ENCODE data around the gene PARD3B. TPM values are rescaled to one million over a fixed set of nuclear protein-coding genes. Genes with fewer than 3 reads are reported as not detected.

PARD3B gene
- total RNA-seq, 1 donor from 2014 or later = 12.3 TPM

GRCh38 chr2:204657024-204657423 is 111.7 kb downstream of the PARD3B start:
- Histone ChIP-seq H3K9me3 (no peaks in the 10 kb centered on the region), H3K27me3 (no peaks in the 10 kb centered on the region), H3K4me1 (peaks cover 13% of the 10 kb centered on the region), H3K4me3 (no peak overlapping the region), H3K36me3 (no peaks in the 10 kb centered on the region), H3K27ac (no peak overlapping the region)
- TF ChIP-seq CTCF (IDR thresholded peaks at IDR 0.05) (no peak), POLR2A (IDR thresholded peaks at IDR 0.05) (no peak), POLR2AphosphoS5 (IDR thresholded peaks at IDR 0.05; ENCODE audit: insufficient read depth in 1 of 2, low read depth in 1 of 2) (no peak)
- no peak for DNase-seq (ENCODE audit: extremely low spot score in 2 of 2)
- intact Hi-C loops (cut with DNase I) = no loop called here

- DNase-seq (ENCODE audit: extremely low spot score in 2 of 2) = no peak
- Histone ChIP-seq H3K36me3 (no peaks in the 10 kb centered on the region), H3K4me1 (peaks cover 18% of the 10 kb centered on the region), H3K9me3 (no peaks in the 10 kb centered on the region), H3K27me3 (no peaks in the 10 kb centered on the region), H3K4me3 (no peak overlapping the region), H3K27ac (no peak overlapping the region)
- TF ChIP-seq POLR2A (IDR thresholded peaks at IDR 0.05) (no peak), POLR2AphosphoS5 (IDR thresholded peaks at IDR 0.05; ENCODE audit: insufficient read depth in 1 of 2, low read depth in 1 of 2) (no peak), CTCF (IDR thresholded peaks at IDR 0.05) (no peak)
- intact Hi-C loops (cut with DNase I) = no loop called here
These were observed 117.7 kb downstream of the PARD3B start for GRCh38 chr2:204662956-204663355.

- intact Hi-C loops (cut with DNase I) = no loop called here
- DNase-seq (ENCODE audit: extremely low spot score in 2 of 2) = no peak
- H3K27me3 ChIP-seq = no peaks in the 10 kb centered on the region
- H3K9me3 ChIP-seq = no peaks in the 10 kb centered on the region
- H3K4me1 ChIP-seq = peaks cover 18% of the 10 kb centered on the region
- no peaks in the 10 kb centered on the region for H3K36me3 ChIP-seq
- H3K4me3 ChIP-seq = no peak overlapping the region
- H3K27ac ChIP-seq = no peak overlapping the region
- TF ChIP-seq POLR2A (IDR thresholded peaks at IDR 0.05) (no peak), POLR2AphosphoS5 (IDR thresholded peaks at IDR 0.05; ENCODE audit: insufficient read depth in 1 of 2, low read depth in 1 of 2) (no peak), CTCF (IDR thresholded peaks at IDR 0.05) (no peak)
These were observed 118.6 kb downstream of the PARD3B start for GRCh38 chr2:204663816-204664425.

- Histone ChIP-seq H3K4me1 (peaks cover 18% of the 10 kb centered on the region), H3K27me3 (no peaks in the 10 kb centered on the region), H3K27ac (no peak overlapping the region), H3K36me3 (no peaks in the 10 kb centered on the region), H3K4me3 (no peak overlapping the region), H3K9me3 (no peaks in the 10 kb centered on the region)
- intact Hi-C loops (cut with DNase I) = no loop called here
- DNase-seq (ENCODE audit: extremely low spot score in 2 of 2) = no peak
- no peak for TF ChIP-seq POLR2AphosphoS5 (IDR thresholded peaks at IDR 0.05; ENCODE audit: insufficient read depth in 1 of 2, low read depth in 1 of 2)
- TF ChIP-seq CTCF (IDR thresholded peaks at IDR 0.05) = no peak
- TF ChIP-seq POLR2A (IDR thresholded peaks at IDR 0.05) = no peak
These were observed 119.4 kb downstream of the PARD3B start for GRCh38 chr2:204664708-204665121.

- Histone ChIP-seq H3K27ac (no peak overlapping the region), H3K36me3 (no peaks in the 10 kb centered on the region), H3K4me3 (no peak overlapping the region), H3K4me1 (peaks cover 18% of the 10 kb centered on the region), H3K27me3 (no peaks in the 10 kb centered on the region), H3K9me3 (no peaks in the 10 kb centered on the region)
- DNase-seq (ENCODE audit: extremely low spot score in 2 of 2) = no peak
- TF ChIP-seq POLR2A (IDR thresholded peaks at IDR 0.05) = no peak
- TF ChIP-seq CTCF (IDR thresholded peaks at IDR 0.05) = no peak
- no peak for TF ChIP-seq POLR2AphosphoS5 (IDR thresholded peaks at IDR 0.05; ENCODE audit: insufficient read depth in 1 of 2, low read depth in 1 of 2)
- intact Hi-C loops (cut with DNase I) = no loop called here
These were observed 119.9 kb downstream of the PARD3B start for GRCh38 chr2:204665207-204665606.
